SK-N-SH treated with all-trans-retinoic acid at 6 μM for 48 hours (cell line): ENCODE results near the gene UNC45B.

Experiments
- ATAC-seq: fragments of 200-7000 bp; cut with Tn5 transposase; 3 replicates; pipeline ENCODE4 v1.9.1; 2020; ENCODE audit warnings: mild to moderate bottlenecking, moderate library complexity
- ARNTL ChIP-seq: fragments of 450-650 bp; formaldehyde crosslinking; IDR thresholded peaks from 2 replicates; pipeline ENCODE4 v1.5.0; 2020; ENCODE audit warnings: low read depth, mild to moderate bottlenecking, moderate library complexity, borderline replicate concordance
- CREB5 ChIP-seq: fragments of 250-450 bp; sonication (Bioruptor Pico); IDR thresholded peaks from 2 replicates; pipeline ENCODE4 v1.5.1; 2020; ENCODE audit warnings: low read depth, mild to moderate bottlenecking, moderate library complexity
- CSDC2 ChIP-seq: fragments of 250-450 bp; sonication (Bioruptor Pico); IDR thresholded peaks from 2 replicates; pipeline ENCODE4 v1.5.0; 2020; ENCODE audit warnings: mild to moderate bottlenecking, moderate library complexity
- CSRNP3 ChIP-seq: fragments of 250-450 bp; sonication (Bioruptor Pico); IDR thresholded peaks from 2 replicates; pipeline ENCODE4 v1.5.1; 2021; ENCODE audit warnings: mild to moderate bottlenecking, moderate library complexity
- ESRRG ChIP-seq: fragments of 250-450 bp; sonication (Bioruptor Pico); IDR thresholded peaks from 2 replicates; pipeline ENCODE4 v1.6.1; 2021; ENCODE audit warnings: mild to moderate bottlenecking
- ISL1 ChIP-seq: fragments of 250-450 bp; sonication (Bioruptor Pico); IDR thresholded peaks from 2 replicates; pipeline ENCODE4 v2.1.2; 2022; ENCODE audit warnings: mild to moderate bottlenecking, moderate library complexity
- OSR1 ChIP-seq: fragments of 250-450 bp; sonication (Bioruptor Pico); IDR thresholded peaks from 2 replicates; pipeline ENCODE4 v1.8.0; 2022; ENCODE audit warnings: moderate library complexity, mild to moderate bottlenecking, inconsistent platforms
- PATZ1 ChIP-seq: fragments of 250-450 bp; sonication (Bioruptor Pico); IDR thresholded peaks from 2 replicates; pipeline ENCODE4 v1.8.0; 2020; ENCODE audit warnings: mild to moderate bottlenecking, moderate library complexity, borderline replicate concordance
- POU6F1 ChIP-seq: fragments of 250-450 bp; sonication (Bioruptor Pico); IDR thresholded peaks from 2 replicates; pipeline ENCODE4 v1.8.0; 2021; ENCODE audit warnings: low read depth, mild to moderate bottlenecking, moderate library complexity, borderline replicate concordance
- PPARA ChIP-seq: fragments of 250-450 bp; sonication (Bioruptor Pico); IDR thresholded peaks from 2 replicates; pipeline ENCODE4 v1.5.0; 2020; ENCODE audit warnings: mild to moderate bottlenecking, borderline replicate concordance
- RARB ChIP-seq: fragments of 250-450 bp; sonication (Bioruptor Pico); IDR thresholded peaks from 2 replicates; pipeline ENCODE4 v1.8.0; 2021; ENCODE audit warnings: mild to moderate bottlenecking, moderate library complexity
- TOX ChIP-seq: fragments of 250-450 bp; sonication (Bioruptor Pico); IDR thresholded peaks from 2 replicates; pipeline ENCODE4 v1.8.0; 2021; ENCODE audit warnings: mild to moderate bottlenecking, moderate library complexity, borderline replicate concordance
- ZFP3 ChIP-seq: fragments of 250-450 bp; sonication (Bioruptor Pico); IDR thresholded peaks from 2 replicates; pipeline ENCODE4 v1.5.0; 2020; ENCODE audit warnings: mild to moderate bottlenecking, moderate library complexity
- ZFP30 ChIP-seq: fragments of 450-650 bp; formaldehyde crosslinking; IDR thresholded peaks from 2 replicates; pipeline ENCODE4 v1.5.0; 2022; ENCODE audit warnings: mild to moderate bottlenecking, moderate library complexity
- ZNF70 ChIP-seq: fragments of 450-650 bp; formaldehyde crosslinking; IDR thresholded peaks from 2 replicates; pipeline ENCODE4 v1.5.0; 2020; ENCODE audit warnings: mild to moderate bottlenecking, moderate library complexity
- ZNF8 ChIP-seq: fragments of 450-650 bp; formaldehyde crosslinking; IDR thresholded peaks from 2 replicates; pipeline ENCODE4 v1.5.0; 2020; ENCODE audit warnings: mild to moderate bottlenecking, moderate library complexity
- TF ChIP-seq, protein P1 (sequence below): fragments of 250-450 bp; sonication (Bioruptor Pico); IDR thresholded peaks from 2 replicates; pipeline ENCODE4 v1.5.0; 2020; ENCODE audit warnings: mild to moderate bottlenecking, moderate library complexity

Gene UNC45B

GRCh38 chr17:35132099-35132498, 15.5 kb upstream of the UNC45B start:
- no peak for ATAC-seq
- TF ChIP-seq PATZ1 (CRISPR knock-in tag), result no peak
- TF ChIP-seq CSRNP3 (CRISPR knock-in tag), result no peak
- no peak for TF ChIP-seq RARB (CRISPR knock-in tag)
- no peak for TF ChIP-seq ZNF8 (CRISPR knock-in tag)
- TF ChIP-seq PPARA, result no peak
- no peak for TF ChIP-seq TOX (CRISPR knock-in tag)
- no peak for TF ChIP-seq ZFP3
- TF ChIP-seq CSDC2 (CRISPR knock-in tag), result no peak
- no peak for TF ChIP-seq ZNF70 (CRISPR knock-in tag)
- no peak for TF ChIP-seq POU6F1 (CRISPR knock-in tag)
- TF ChIP-seq OSR1 (CRISPR knock-in tag), result no peak
- TF ChIP-seq CREB5, result no peak
- TF ChIP-seq ARNTL (CRISPR knock-in tag), result no peak
- no peak for TF ChIP-seq ZFP30
- TF ChIP-seq, protein P1, sequence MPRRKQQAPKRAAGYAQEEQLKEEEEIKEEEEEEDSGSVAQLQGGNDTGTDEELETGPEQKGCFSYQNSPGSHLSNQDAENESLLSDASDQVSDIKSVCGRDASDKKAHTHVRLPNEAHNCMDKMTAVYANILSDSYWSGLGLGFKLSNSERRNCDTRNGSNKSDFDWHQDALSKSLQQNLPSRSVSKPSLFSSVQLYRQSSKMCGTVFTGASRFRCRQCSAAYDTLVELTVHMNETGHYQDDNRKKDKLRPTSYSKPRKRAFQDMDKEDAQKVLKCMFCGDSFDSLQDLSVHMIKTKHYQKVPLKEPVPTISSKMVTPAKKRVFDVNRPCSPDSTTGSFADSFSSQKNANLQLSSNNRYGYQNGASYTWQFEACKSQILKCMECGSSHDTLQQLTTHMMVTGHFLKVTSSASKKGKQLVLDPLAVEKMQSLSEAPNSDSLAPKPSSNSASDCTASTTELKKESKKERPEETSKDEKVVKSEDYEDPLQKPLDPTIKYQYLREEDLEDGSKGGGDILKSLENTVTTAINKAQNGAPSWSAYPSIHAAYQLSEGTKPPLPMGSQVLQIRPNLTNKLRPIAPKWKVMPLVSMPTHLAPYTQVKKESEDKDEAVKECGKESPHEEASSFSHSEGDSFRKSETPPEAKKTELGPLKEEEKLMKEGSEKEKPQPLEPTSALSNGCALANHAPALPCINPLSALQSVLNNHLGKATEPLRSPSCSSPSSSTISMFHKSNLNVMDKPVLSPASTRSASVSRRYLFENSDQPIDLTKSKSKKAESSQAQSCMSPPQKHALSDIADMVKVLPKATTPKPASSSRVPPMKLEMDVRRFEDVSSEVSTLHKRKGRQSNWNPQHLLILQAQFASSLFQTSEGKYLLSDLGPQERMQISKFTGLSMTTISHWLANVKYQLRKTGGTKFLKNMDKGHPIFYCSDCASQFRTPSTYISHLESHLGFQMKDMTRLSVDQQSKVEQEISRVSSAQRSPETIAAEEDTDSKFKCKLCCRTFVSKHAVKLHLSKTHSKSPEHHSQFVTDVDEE (CRISPR knock-in tag), result no peak
- no peak for TF ChIP-seq ESRRG (CRISPR knock-in tag)
- TF ChIP-seq ISL1, result no peak

- TF ChIP-seq, protein P1 (CRISPR knock-in tag), result no peak
- TF ChIP-seq CREB5, result no peak
- TF ChIP-seq POU6F1 (CRISPR knock-in tag), result no peak
- no peak for TF ChIP-seq ISL1
- TF ChIP-seq RARB (CRISPR knock-in tag), result no peak
- no peak for TF ChIP-seq ZFP3
- no peak for ATAC-seq
These were observed 14.6 kb upstream of the UNC45B start for GRCh38 chr17:35132816-35133550.
